Osteocyte (in vitro differentiated cells): ENCODE data around the gene OPCML. TPM values are rescaled to one million over a fixed set of nuclear protein-coding genes. Genes with fewer than 3 reads are reported as not detected.

Source experiments
- DNase-seq: peaks from one replicate; pipeline ENCODE4 v3.0.0; 2021; ENCODE audit warnings: mixed read lengths; ENCODE audit not compliant: unreplicated experiment; ENCODE audit errors: extremely low spot score
- H3K27ac Mint-ChIP-seq: one replicate; pipeline ENCODE4 v1.8.0; 2021; ENCODE audit warnings: mild to moderate bottlenecking, mixed read lengths; ENCODE audit not compliant: unreplicated experiment
- H3K27me3 Mint-ChIP-seq: one replicate; pipeline ENCODE4 v1.8.0; 2021; ENCODE audit warnings: mixed read lengths; ENCODE audit not compliant: unreplicated experiment
- H3K36me3 Mint-ChIP-seq: one replicate; pipeline ENCODE4 v1.8.0; 2021; ENCODE audit warnings: mixed read lengths; ENCODE audit not compliant: unreplicated experiment
- H3K4me1 Mint-ChIP-seq: one replicate; pipeline ENCODE4 v1.8.0; 2021; ENCODE audit warnings: mixed read lengths; ENCODE audit not compliant: unreplicated experiment
- H3K4me3 Mint-ChIP-seq: one replicate; pipeline ENCODE4 v1.8.0; 2021; ENCODE audit warnings: mild to moderate bottlenecking, moderate library complexity, mixed read lengths; ENCODE audit not compliant: unreplicated experiment
- H3K9me3 Mint-ChIP-seq: one replicate; pipeline ENCODE4 v1.8.0; 2021; ENCODE audit warnings: mixed read lengths; ENCODE audit not compliant: unreplicated experiment
- total RNA-seq: library from RNA; stranded (reverse); gene quantifications from 2 replicates; pipeline ENCODE4 v1.2.1, GENCODE V29; 2021
- TF ChIP-seq, protein P1 (sequence below): fragments of 200-600 bp; sonication (generic); IDR thresholded peaks from 2 replicates; pipeline ENCODE4 v1.5.0; 2021; ENCODE audit warnings: antibody characterized with exemption, mild to moderate bottlenecking, moderate library complexity

The OPCML gene
- total RNA-seq, 1 donor from 2014 or later, result 0.11 TPM

DNA sequence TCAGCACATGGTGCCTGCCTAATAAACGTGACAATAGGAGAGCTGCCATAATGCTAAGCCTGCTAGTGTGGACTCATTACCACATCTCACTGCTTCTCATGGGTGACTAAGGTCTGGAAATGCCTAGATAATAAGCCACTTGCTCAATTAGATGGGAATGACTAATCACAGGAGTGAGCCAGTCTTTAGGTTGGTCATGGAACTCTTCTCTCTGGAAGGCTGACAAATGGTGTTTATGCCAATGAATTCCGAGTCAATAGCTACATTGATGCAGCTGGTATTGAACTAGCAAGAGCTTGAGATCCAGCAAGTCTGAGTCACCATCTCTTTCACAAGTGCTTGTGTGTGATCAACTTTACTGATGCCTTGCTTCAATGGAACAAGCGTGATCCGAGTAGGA lies 334.9 kb downstream of the OPCML start:
- Mint-ChIP-seq H3K27ac (no peak overlapping the region), H3K4me1 (no peaks in the 10 kb centered on the region), H3K27me3 (no peaks in the 10 kb centered on the region), H3K4me3 (no peak overlapping the region), H3K36me3 (no peaks in the 10 kb centered on the region), H3K9me3 (no peaks in the 10 kb centered on the region)
- TF ChIP-seq, protein P1, sequence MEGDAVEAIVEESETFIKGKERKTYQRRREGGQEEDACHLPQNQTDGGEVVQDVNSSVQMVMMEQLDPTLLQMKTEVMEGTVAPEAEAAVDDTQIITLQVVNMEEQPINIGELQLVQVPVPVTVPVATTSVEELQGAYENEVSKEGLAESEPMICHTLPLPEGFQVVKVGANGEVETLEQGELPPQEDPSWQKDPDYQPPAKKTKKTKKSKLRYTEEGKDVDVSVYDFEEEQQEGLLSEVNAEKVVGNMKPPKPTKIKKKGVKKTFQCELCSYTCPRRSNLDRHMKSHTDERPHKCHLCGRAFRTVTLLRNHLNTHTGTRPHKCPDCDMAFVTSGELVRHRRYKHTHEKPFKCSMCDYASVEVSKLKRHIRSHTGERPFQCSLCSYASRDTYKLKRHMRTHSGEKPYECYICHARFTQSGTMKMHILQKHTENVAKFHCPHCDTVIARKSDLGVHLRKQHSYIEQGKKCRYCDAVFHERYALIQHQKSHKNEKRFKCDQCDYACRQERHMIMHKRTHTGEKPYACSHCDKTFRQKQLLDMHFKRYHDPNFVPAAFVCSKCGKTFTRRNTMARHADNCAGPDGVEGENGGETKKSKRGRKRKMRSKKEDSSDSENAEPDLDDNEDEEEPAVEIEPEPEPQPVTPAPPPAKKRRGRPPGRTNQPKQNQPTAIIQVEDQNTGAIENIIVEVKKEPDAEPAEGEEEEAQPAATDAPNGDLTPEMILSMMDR, result no peak
- DNase-seq, result no peak

DNA sequence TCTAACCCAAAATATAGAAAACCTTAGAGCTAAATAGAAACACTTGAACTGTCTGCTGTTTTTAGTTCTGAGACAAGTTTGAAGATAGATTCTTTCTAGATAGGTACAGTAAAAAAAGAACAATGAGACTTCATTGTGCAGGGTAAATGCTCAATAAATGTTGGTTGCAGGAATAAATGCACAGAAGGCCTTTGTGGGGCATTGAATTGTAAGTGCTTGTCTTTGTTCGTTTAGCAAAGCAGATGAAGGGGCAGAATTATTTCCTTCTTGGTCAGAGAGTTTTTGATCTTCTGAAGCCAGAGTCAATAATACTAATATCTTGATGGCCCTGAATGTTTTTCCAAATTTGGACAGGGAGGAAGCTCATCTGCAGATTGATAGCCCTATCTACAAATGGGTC lies 340.4 kb downstream of the OPCML start:
- Mint-ChIP-seq H3K36me3 (no peaks in the 10 kb centered on the region), H3K4me1 (no peaks in the 10 kb centered on the region), H3K27ac (no peak overlapping the region), H3K4me3 (no peak overlapping the region), H3K27me3 (no peaks in the 10 kb centered on the region), H3K9me3 (no peaks in the 10 kb centered on the region)
- TF ChIP-seq, protein P1, result no peak
- no peak for DNase-seq

DNA sequence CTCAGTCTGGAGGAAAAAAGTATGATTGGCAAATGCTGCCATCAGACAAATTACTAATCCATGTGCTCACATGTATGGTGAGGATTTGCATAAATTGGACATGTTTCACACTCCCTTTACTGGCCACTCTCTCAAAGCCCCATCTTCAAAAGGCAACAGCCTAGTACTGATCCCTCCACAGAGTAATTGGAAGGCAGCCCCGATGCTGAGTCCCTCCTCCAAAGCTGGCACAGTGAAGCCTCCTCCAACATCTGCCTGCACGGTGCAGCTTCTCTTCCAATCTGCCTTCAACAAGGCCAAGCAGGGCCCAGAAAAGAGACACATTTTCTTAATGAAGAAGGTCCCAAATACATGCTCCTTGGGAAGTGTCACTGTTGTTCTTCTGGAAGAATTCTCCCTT lies 350.6 kb downstream of the OPCML start:
- H3K27ac Mint-ChIP-seq, result no peak overlapping the region
- no peaks in the 10 kb centered on the region for H3K36me3 Mint-ChIP-seq
- TF ChIP-seq, protein P1, result no peak
- no peaks in the 10 kb centered on the region for H3K27me3 Mint-ChIP-seq
- no peak for DNase-seq
- H3K9me3 Mint-ChIP-seq, result no peaks in the 10 kb centered on the region
- no peak overlapping the region for H3K4me3 Mint-ChIP-seq
- H3K4me1 Mint-ChIP-seq, result no peaks in the 10 kb centered on the region

DNA sequence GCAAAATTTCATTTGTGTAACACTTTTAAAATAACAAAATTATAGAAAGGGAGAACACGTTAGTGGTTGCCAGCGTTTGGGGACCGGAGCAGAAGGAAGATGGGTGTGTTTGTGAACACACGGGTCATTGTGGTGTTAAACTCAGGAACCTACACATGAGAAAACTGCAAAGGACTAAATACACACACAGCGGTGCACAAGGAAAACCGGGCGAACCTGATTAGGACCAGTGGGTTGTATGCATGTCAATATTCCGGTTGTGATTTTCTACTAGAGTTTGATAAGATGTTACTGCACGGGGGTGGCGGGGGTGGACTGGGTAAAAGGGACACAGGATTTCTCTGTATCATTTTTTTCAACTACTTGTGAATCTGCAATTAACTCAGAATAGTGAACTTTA lies 351.2 kb downstream of the OPCML start:
- H3K36me3 Mint-ChIP-seq, result no peaks in the 10 kb centered on the region
- DNase-seq, result no peak
- TF ChIP-seq, protein P1, result no peak
- H3K4me1 Mint-ChIP-seq, result no peaks in the 10 kb centered on the region
- no peaks in the 10 kb centered on the region for H3K27me3 Mint-ChIP-seq
- no peak overlapping the region for H3K27ac Mint-ChIP-seq
- no peaks in the 10 kb centered on the region for H3K9me3 Mint-ChIP-seq
- H3K4me3 Mint-ChIP-seq, result no peak overlapping the region

DNA sequence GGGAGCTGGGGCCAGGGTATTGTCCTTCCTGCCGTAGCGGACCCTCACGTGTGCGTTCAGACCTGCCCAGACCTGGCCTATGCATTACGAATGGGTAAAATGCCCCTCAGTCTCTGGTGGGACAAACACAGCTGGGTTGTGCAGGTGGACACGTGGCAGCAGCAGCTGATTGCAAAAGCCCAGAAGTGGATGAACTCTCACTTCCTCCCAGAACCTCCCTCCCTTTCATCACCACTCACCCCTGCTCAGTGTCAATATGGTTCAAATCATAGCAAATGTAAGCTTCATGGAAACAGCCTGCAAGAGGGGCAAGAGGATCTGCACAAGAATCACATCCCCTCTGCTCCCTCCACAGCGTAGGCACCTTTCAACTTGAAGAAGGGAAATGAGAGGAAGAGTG lies 352.1 kb downstream of the OPCML start:
- TF ChIP-seq, protein P1, result no peak
- H3K27ac Mint-ChIP-seq, result no peak overlapping the region
- no peaks in the 10 kb centered on the region for H3K27me3 Mint-ChIP-seq
- H3K9me3 Mint-ChIP-seq, result no peaks in the 10 kb centered on the region
- H3K36me3 Mint-ChIP-seq, result no peaks in the 10 kb centered on the region
- H3K4me1 Mint-ChIP-seq, result no peaks in the 10 kb centered on the region
- no peak for DNase-seq
- no peak overlapping the region for H3K4me3 Mint-ChIP-seq
